ENCODE measurements around the gene ADAM12. TPM values are rescaled to one million over a fixed set of nuclear protein-coding genes. Genes with fewer than 3 reads are reported as not detected.
A peak's percentile ranks its signal among the peaks of the same experiment; 100 is the strongest.
"Not testable (repeated sequence)": the region's sequence is repeated elsewhere in the genome, so short reads cannot be mapped to it uniquely, and the experiment has no call there.

Gene ADAM12
- total RNA-seq, 1 donor from 2014 or later = 18.4 TPM

DNA sequence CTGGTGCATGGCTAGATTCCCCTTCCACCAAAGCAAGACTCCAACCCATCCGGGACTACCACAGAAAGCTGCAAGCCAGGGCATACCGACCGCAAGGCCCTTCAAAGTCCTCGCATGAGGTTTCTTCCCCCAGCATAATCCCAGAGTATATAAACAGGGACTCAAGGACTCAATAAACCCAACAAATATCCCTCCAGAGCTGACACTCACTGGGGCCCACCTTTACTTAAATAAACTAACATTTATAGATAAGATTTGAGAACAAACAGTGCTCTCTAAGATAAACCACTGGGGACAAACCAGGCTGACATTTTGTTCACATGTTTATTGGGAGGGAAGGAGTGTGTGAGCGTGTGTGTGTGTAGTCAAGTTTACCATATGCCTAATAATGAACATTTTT lies 138.2 kb downstream of the ADAM12 start:
- Mint-ChIP-seq H3K36me3 (ENCODE audit: unreplicated experiment) (peaks cover 20% of the 10 kb centered on the region), H3K27ac (ENCODE audit: unreplicated experiment) (peak overlapping the region; percentile 50), H3K9me3 (ENCODE audit: unreplicated experiment) (peaks cover 14% of the 10 kb centered on the region), H3K4me3 (ENCODE audit: unreplicated experiment) (no peak overlapping the region), H3K27me3 (ENCODE audit: unreplicated experiment) (peaks cover 10% of the 10 kb centered on the region), H3K4me1 (ENCODE audit: low read depth, unreplicated experiment) (peaks cover 9% of the 10 kb centered on the region)
- no peak for DNase-seq
- TF ChIP-seq, protein P1, sequence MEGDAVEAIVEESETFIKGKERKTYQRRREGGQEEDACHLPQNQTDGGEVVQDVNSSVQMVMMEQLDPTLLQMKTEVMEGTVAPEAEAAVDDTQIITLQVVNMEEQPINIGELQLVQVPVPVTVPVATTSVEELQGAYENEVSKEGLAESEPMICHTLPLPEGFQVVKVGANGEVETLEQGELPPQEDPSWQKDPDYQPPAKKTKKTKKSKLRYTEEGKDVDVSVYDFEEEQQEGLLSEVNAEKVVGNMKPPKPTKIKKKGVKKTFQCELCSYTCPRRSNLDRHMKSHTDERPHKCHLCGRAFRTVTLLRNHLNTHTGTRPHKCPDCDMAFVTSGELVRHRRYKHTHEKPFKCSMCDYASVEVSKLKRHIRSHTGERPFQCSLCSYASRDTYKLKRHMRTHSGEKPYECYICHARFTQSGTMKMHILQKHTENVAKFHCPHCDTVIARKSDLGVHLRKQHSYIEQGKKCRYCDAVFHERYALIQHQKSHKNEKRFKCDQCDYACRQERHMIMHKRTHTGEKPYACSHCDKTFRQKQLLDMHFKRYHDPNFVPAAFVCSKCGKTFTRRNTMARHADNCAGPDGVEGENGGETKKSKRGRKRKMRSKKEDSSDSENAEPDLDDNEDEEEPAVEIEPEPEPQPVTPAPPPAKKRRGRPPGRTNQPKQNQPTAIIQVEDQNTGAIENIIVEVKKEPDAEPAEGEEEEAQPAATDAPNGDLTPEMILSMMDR (IDR thresholded peaks at IDR 0.05; ENCODE audit: partially characterized antibody, unreplicated experiment) = no peak

DNA sequence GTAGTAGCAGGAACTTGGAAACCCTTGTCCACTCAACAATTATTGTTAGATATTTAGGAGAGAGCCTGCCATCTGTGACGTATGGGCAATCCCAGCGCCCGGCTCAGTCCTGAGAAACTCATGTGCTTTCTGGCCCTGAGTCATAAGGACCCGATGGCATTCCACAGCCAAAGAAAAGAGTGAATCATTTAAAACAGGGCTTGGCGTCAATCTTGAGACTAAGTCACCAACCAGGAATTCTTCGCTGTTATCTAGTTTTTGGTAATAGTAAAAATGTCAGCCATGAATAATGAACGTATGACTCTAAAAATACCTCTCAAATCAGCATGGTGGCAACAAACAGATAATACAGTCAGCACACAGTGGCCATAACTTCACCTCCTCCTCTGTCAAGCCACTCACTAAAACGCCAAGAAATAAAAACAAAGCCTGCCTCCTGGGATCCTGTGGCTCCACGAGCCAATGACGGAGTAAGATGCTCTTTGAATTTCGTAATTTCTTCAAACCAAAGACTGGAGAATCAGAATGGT lies 140.8 kb downstream of the ADAM12 start:
- Mint-ChIP-seq H3K9me3 (ENCODE audit: unreplicated experiment) (peaks cover 6% of the 10 kb centered on the region), H3K4me1 (ENCODE audit: low read depth, unreplicated experiment) (no peaks in the 10 kb centered on the region), H3K27ac (ENCODE audit: unreplicated experiment) (no peak overlapping the region), H3K4me3 (ENCODE audit: unreplicated experiment) (no peak overlapping the region), H3K36me3 (ENCODE audit: unreplicated experiment) (peaks cover 12% of the 10 kb centered on the region), H3K27me3 (ENCODE audit: unreplicated experiment) (peaks cover 8% of the 10 kb centered on the region)
- DNase-seq = no peak
- TF ChIP-seq, protein P1 (IDR thresholded peaks at IDR 0.05; ENCODE audit: partially characterized antibody, unreplicated experiment) = no peak

DNA sequence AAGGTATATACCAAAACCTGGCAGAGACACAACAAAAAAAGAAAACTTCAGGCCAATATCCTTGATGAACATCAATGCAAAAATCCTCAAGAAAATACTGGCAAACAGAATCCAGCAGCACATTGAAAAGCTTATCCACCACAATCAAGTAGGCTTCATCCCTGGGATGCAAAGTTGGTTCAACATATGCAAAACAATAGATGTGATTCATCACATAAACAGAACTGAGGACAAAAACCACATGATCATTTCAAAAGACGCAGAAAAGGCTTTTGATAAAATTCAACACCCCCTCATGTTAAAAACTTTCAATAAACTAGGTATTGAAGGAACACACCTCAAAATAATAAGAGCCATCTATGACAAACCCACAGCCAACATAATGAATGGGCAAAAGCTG lies 141.9 kb downstream of the ADAM12 start:
- H3K4me3 Mint-ChIP-seq (ENCODE audit: unreplicated experiment); DNase-seq; H3K27ac Mint-ChIP-seq (ENCODE audit: unreplicated experiment); H3K4me1 Mint-ChIP-seq (ENCODE audit: low read depth, unreplicated experiment); H3K36me3 Mint-ChIP-seq (ENCODE audit: unreplicated experiment); H3K9me3 Mint-ChIP-seq (ENCODE audit: unreplicated experiment); H3K27me3 Mint-ChIP-seq (ENCODE audit: unreplicated experiment): not testable (repeated sequence)

DNA sequence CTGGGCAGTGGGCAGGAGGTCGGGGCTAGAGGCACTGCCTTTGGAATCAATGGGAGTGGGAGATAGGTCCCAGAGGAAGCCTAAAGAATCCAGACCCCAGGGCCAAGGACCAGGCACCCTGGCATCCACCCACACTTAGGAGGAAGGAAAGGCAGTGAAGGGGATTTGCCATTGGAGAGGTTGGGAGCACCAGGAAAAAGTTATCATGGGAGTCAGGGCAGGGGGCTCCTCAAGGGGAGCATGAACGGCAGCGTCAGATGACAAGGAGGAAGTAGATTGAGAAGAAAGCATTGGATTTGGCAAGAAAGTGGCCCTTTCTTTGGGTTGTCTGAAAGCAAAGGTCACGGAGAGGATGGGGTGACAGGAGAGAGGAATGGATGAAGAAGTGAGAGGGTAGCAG lies 142.8 kb downstream of the ADAM12 start:
- Mint-ChIP-seq H3K9me3 (ENCODE audit: unreplicated experiment) (peaks cover 4% of the 10 kb centered on the region), H3K4me3 (ENCODE audit: unreplicated experiment) (no peak overlapping the region), H3K27ac (ENCODE audit: unreplicated experiment) (no peak overlapping the region), H3K36me3 (ENCODE audit: unreplicated experiment) (no peaks in the 10 kb centered on the region), H3K4me1 (ENCODE audit: low read depth, unreplicated experiment) (peaks cover 12% of the 10 kb centered on the region), H3K27me3 (ENCODE audit: unreplicated experiment) (peaks cover 4% of the 10 kb centered on the region)
- TF ChIP-seq, protein P1 (IDR thresholded peaks at IDR 0.05; ENCODE audit: partially characterized antibody, unreplicated experiment) = no peak
- DNase-seq = no peak

DNA sequence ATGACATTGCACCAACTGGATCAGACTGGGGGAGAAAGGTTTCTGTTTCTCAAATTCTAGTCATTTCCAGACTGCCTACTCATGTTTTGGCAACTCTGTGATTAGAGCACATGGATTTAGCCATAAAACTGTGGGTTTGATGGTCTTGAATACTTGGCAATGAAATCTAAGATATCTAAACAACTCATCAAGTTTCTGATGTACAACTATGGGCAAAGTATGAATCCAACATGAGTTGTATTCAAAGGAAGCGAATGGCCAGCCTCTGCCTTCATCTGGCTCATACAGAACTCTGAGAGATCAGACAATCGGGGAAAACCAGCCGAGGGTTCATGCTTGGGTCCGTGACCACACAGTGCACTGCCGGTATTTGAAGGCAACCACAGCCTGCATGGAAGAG lies 144.3 kb downstream of the ADAM12 start:
- Mint-ChIP-seq H3K4me3 (ENCODE audit: unreplicated experiment) (no peak overlapping the region), H3K36me3 (ENCODE audit: unreplicated experiment) (no peaks in the 10 kb centered on the region), H3K9me3 (ENCODE audit: unreplicated experiment) (peaks cover 4% of the 10 kb centered on the region), H3K4me1 (ENCODE audit: low read depth, unreplicated experiment) (peaks cover 19% of the 10 kb centered on the region), H3K27ac (ENCODE audit: unreplicated experiment) (no peak overlapping the region), H3K27me3 (ENCODE audit: unreplicated experiment) (peaks cover 4% of the 10 kb centered on the region)
- no peak for DNase-seq
- TF ChIP-seq, protein P1 (IDR thresholded peaks at IDR 0.05; ENCODE audit: partially characterized antibody, unreplicated experiment) = no peak

All from glutamatergic neuron (in vitro differentiated cells).